Ovary (tissue), 9 donors: ENCODE data around the gene KNDC1. TPM values are rescaled to one million over a fixed set of nuclear protein-coding genes. Genes with fewer than 3 reads are reported as not detected.

Source experiments
- DNase-seq, 5 donors: peaks; one replicate each; pipeline ENCODE4 v3.0.0-alpha.2; 2019 to 2020
- H3K27ac ChIP-seq, 2 donors: fragments of 200-600 bp; one replicate each; pipeline versions ENCODE4 v1.5.1 to v1.8.0; 2019 to 2022
- H3K27me3 ChIP-seq: fragments of 200-600 bp; one replicate; pipeline ENCODE4 v1.8.0; 2022
- H3K36me3 ChIP-seq: fragments of 200-600 bp; sonication (generic); one replicate; pipeline ENCODE4 v1.5.1; 2019
- H3K4me1 ChIP-seq: one replicate; pipeline ENCODE4 v1.8.1; 2013; ENCODE audit warnings: mild to moderate bottlenecking, moderate library complexity; ENCODE audit not compliant: insufficient read depth
- H3K4me3 ChIP-seq: fragments of 200-600 bp; sonication (generic); one replicate; pipeline ENCODE4 v1.5.1; 2017
- H3K9me3 ChIP-seq, 2 donors: fragments of 200-600 bp in 1 of 2; sonication (generic) in 1 of 2; one replicate each; pipeline versions ENCODE4 v1.5.1 to v1.8.1; 2013 to 2019; ENCODE audit warnings: mild to moderate bottlenecking in 1 of 2, moderate library complexity in 1 of 2
- EP300 ChIP-seq: sonication (generic); formaldehyde crosslinking; IDR thresholded peaks from one replicate; pipeline ENCODE4 v1.6.1; 2017; ENCODE audit warnings: antibody characterized with exemption
- POLR2A ChIP-seq: fragments of 450-650 bp; IDR thresholded peaks from one replicate; pipeline ENCODE4 v1.6.1; 2017; ENCODE audit warnings: antibody characterized with exemption, mild to moderate bottlenecking, moderate library complexity
- WGBS, 3 donors: extraction: QIAGEN DNeasy Blood & Tissue Kit in 1 of 3; methylation state at CpG; one replicate each; pipeline versions ENCODE4 v1.1.5 to v1.1.7; 2013 to 2017; 5-methylcytosine and 5-hydroxymethylcytosine counted together
- intact Hi-C, 4 donors: fragments of 100-400 bp; cut with DNase I; formaldehyde crosslinking; loops; one replicate each; pipeline versions ENCODE4 v1.11.0 to v1.15.1; 2022 to 2023
- polyA plus RNA-seq, 2 donors: library from polyadenylated mRNA; stranded (reverse); fragments of 200-250 nt in 1 of 2; fragments of 350-450 nt in 1 of 2; fragmentation: Illumina TruSeq in 1 of 2; extraction: RNeasy Lipid Tissue Mini Kit (QIAGEN cat#74804) in 1 of 2; gene quantifications; one replicate each; pipeline ENCODE4 v1.2.3, GENCODE V29; 2013 to 2014
- total RNA-seq, 7 donors: library from RNA; depleted of rRNA in 2 of 7; stranded (reverse); fragments of >200 nt in 2 of 7; fragmentation: NEBNext Ultra II Directional in 3 of 7; extraction: Animal tissue kit (Norgen Biotek cat#: 25700) in 3 of 7; gene quantifications; one replicate each; pipeline versions ENCODE4 v1.1.0 to v1.2.4, GENCODE V29; 2016 to 2023
- TF ChIP-seq, protein P1 (sequence below), 3 donors: fragments of 450-650 bp in 2 of 3; fragments of 200-600 bp in 1 of 3; IDR thresholded peaks; one replicate each; pipeline versions ENCODE4 v1.5.1 to v1.8.0; 2016 to 2022; ENCODE audit warnings: antibody characterized with exemption in 3 of 3, mild to moderate bottlenecking in 1 of 3
- donor health status: DM: no; HTN: no; CAD: no; lungs with moderate emphysema.
- donor health status: DM: no; HTN: no; CAD: no.
- donor health status: Bipolar disorder and iron deficiency.
- donor health status: DM: yes; HTN: yes; CAD: no.
- donor health status: DM: no; HTN: no; CAD: no.
- donor health status: DM: yes; HTN: yes; CAD: no.

The KNDC1 gene
- total and polyA plus RNA-seq, 9 donors = 0.67 to 34.9 (median 16.6) TPM

- H3K4me3 ChIP-seq = no peak overlapping the region
- TF ChIP-seq EP300 (no peak), POLR2A (no peak)
- TF ChIP-seq, protein P1, sequence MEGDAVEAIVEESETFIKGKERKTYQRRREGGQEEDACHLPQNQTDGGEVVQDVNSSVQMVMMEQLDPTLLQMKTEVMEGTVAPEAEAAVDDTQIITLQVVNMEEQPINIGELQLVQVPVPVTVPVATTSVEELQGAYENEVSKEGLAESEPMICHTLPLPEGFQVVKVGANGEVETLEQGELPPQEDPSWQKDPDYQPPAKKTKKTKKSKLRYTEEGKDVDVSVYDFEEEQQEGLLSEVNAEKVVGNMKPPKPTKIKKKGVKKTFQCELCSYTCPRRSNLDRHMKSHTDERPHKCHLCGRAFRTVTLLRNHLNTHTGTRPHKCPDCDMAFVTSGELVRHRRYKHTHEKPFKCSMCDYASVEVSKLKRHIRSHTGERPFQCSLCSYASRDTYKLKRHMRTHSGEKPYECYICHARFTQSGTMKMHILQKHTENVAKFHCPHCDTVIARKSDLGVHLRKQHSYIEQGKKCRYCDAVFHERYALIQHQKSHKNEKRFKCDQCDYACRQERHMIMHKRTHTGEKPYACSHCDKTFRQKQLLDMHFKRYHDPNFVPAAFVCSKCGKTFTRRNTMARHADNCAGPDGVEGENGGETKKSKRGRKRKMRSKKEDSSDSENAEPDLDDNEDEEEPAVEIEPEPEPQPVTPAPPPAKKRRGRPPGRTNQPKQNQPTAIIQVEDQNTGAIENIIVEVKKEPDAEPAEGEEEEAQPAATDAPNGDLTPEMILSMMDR (IDR thresholded peaks at IDR 0.05) = no peak
- H3K36me3 ChIP-seq = no peaks in the 10 kb centered on the region
- no peak overlapping the region for H3K27ac ChIP-seq
- H3K4me1 ChIP-seq = no peaks in the 10 kb centered on the region
- no peak for DNase-seq
- 74 to 87% (median 82%) methylated on average over 6 to 20 of the region's 20 CpGs for WGBS, 3 donors
- no peaks in the 10 kb centered on the region for H3K27me3 ChIP-seq
- no peaks in the 10 kb centered on the region for H3K9me3 ChIP-seq
- intact Hi-C loops = no loop called here
Measured at GRCh38 chr10:133270204-133270603, 110.2 kb downstream of the KNDC1 start.

DNA sequence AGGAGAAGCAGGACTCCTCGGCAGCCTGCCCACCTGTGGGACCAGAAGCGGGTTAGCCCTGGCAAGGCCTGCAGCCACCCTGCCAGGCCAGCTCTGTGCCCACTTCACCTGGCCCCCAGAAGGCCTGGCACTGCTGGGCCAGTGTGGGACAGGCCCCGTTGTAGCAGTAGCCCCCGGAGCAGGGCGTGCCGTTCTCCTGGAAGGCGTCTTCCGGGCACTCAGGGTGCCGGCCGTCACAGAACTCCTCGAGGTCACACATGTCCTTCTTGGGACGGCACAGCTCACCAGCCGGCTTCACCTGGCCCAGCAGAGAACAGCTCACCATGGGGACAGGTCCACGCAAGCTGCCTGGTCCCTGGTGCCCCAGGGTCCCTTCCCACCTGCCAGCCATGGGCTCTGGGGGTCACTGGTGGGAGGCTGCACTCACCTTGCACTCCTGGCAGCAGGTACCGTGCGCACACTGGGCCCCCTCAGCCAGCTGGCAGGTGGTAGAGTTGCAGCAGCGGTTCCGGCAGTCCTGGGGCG, 110.8 kb downstream of the KNDC1 start:
- DNase-seq = no peak
- 86 to 90% (median 87%) methylated on average over 15 to 19 of the region's 19 CpGs for WGBS, 3 donors
- H3K27me3 ChIP-seq = no peaks in the 10 kb centered on the region
- TF ChIP-seq EP300 (no peak), POLR2A (no peak)
- TF ChIP-seq, protein P1 (IDR thresholded peaks at IDR 0.05) = no peak
- H3K9me3 ChIP-seq = no peaks in the 10 kb centered on the region
- intact Hi-C loops = no loop called here
- no peak overlapping the region for H3K27ac ChIP-seq
- H3K4me1 ChIP-seq = no peaks in the 10 kb centered on the region
- H3K4me3 ChIP-seq = no peak overlapping the region
- H3K36me3 ChIP-seq = no peaks in the 10 kb centered on the region

DNA sequence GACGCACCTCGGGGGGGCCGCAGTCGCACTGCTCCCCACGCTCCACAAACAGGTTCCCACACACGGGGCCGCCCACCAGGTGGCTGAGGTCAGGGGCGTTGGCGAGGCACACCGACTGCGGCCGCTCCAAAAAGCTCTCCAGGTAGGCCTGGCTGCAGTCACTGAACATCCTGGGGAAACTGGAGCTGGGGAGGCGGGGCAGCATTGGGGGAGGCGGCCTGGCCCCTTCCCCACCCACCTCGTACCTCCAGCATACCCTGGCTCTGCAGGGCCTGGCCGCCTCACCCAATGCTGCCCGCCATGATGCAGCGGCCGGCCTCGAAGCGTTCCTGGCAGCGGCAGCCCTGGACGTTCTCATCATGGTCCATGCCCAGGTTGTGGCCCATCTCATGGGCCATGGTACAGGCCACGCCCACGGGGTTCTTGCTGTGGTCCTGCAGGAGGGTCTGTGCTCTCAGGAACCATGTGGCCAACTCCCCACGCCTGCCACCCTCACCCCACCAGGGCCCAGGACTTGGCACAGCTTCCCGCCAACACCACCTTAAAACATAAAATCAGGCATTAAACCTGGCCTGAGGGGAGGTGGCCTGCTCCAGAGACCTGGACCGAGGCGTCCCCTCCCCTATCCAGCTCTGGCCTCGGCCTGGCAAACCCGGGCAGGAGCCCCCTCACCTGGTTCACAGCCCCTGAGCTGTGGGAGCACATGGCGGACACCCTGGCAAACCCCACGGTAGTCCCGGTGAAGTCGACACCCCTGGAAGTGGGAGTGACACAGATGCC, 111.7 kb downstream of the KNDC1 start:
- intact Hi-C loops = no loop called here

DNA sequence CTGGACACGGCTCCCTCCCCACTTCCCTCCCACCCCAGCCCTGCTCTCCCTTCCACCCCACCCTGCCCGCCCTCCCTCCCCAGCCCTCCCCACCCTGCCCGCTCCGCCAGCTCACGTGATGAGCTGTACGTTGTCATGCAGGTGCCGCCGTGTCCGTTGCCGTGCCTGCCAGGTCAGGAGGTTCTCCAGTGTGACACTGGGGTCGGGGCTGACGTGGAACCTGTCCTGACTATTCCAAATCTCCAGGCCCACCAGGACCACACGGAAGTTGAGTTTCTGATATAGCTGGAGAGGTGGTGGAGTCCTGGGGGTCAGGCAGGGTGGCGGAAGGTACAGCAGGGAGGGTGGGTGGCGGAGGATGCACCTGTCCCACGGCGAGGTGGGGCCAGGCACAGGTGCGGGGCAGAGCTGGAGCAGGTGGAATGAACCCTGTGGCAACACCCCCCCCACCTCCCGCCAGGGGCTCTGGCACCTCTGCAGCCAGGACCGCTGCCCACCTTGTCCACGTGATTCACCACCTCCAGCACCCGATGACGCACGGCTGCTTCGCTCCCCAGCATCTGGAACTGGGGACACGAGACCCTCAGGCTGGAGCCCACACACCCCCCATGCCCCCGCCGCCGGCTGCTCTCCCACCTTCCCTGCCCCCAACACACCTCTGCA, 112.4 kb downstream of the KNDC1 start:
- TF ChIP-seq POLR2A = no peak
- TF ChIP-seq, protein P1 (IDR thresholded peaks at IDR 0.05) = no peak
- no peak for TF ChIP-seq EP300
- no peak overlapping the region for H3K4me3 ChIP-seq
- 81 to 87% (median 82%) methylated on average over 29 of the region's 29 CpGs for WGBS, 3 donors

More for the DNA sequence above, 111.7 kb downstream of the KNDC1 start:
- Histone ChIP-seq H3K36me3 (no peaks in the 10 kb centered on the region), H3K4me1 (no peaks in the 10 kb centered on the region), H3K9me3 (no peaks in the 10 kb centered on the region), H3K27ac (no peak overlapping the region), H3K4me3 (no peak overlapping the region), H3K27me3 (no peaks in the 10 kb centered on the region)
- TF ChIP-seq, protein P1 (IDR thresholded peaks at IDR 0.05) = no peak
- TF ChIP-seq POLR2A = no peak
- TF ChIP-seq EP300 = no peak
- 81 to 85% (median 83%) methylated on average over 33 to 35 of the region's 35 CpGs for WGBS, 3 donors
- DNase-seq = no peak

More for the DNA sequence above, 112.4 kb downstream of the KNDC1 start:
- H3K4me1 ChIP-seq = no peaks in the 10 kb centered on the region
- DNase-seq = no peak
- no peaks in the 10 kb centered on the region for H3K9me3 ChIP-seq
- no peaks in the 10 kb centered on the region for H3K27me3 ChIP-seq
- intact Hi-C loops = no loop called here
- H3K27ac ChIP-seq = no peak overlapping the region
- H3K36me3 ChIP-seq = no peaks in the 10 kb centered on the region
